ENCODE measurements around the gene ITPKB.
"Not testable (repeated sequence)": the region's sequence is repeated elsewhere in the genome, so short reads cannot be mapped to it uniquely, and the experiment has no call there.

The ITPKB gene

DNA sequence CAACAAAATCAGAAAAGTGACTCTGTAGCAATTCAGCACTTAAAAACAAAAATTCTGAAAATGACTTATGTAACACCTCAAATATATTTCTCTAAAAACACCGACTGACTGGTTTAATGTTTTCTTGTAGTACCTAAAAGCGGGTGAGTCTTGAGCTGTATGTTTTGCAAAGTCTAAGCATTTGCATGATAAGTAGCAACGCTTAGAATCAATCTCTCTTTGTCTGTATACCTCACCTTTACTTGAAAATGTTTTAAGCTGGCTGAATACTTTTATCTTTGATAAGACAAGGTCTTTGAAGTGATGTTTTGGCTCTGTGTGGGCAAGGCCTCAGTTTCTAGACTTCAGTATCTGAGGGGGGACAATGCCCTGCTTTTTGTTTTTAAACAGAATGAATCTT lies 8.2 kb downstream of the ITPKB start:
- no peak for DNase-seq (ENCODE audit: low spot score)

DNA sequence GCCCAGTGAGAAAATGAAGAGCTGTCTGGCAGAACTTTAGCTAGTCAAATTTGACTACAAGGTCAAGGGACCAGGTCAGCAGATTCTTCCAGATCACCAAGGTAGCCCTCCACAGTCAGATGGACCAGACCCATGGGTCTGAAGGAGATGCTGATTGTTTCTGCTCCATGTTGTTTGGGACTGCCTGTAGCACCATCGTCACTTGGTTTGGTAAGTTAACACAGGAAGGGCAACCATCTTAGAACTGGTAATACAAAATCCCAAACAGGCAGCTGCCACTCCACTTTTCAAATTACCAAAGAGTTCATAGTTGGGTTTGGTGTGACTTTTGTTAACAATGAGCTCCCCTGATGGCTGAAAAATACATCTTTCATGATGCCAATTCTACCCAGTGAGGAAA lies 9.0 kb downstream of the ITPKB start:
- no peak for DNase-seq (ENCODE audit: low spot score)

DNA sequence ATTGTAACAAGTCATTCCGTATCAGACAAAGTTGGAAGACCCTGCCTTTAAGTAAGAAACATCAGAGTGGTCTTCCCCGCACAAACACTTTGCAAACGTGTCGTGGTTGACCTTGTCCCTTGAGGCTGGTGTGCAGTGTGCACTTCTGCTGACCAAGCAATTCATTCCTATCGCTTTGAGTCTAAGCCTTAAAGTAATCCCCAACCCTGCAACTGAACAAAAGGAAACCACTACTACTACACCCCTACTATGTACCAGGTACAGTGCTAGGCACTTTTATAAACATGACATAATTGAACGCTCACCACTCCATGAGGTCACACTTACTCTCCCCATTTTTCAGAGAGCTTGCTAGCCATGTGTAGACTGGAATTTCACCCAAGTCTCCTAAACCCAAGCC lies 10.6 kb downstream of the ITPKB start:
- no peak for DNase-seq (ENCODE audit: low spot score)

DNA sequence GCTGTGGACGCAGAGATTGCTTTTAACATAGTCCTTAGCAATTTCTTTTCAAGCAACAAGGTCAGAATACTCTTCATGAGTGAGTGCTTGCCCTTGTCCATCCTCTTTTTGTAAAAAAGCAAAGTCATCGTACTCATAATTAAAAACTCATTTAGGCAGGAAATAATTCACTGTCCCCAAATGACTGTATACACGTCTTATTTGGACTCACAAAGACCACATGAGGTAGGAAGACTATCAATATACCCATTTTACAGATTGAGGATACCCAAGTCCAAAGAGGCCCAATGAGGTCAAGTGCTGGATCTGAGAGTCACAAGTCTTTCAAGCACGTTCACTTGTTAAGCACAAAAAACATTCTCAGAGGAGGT lies 13.2 kb downstream of the ITPKB start:
- no peak for DNase-seq (ENCODE audit: low spot score)

DNA sequence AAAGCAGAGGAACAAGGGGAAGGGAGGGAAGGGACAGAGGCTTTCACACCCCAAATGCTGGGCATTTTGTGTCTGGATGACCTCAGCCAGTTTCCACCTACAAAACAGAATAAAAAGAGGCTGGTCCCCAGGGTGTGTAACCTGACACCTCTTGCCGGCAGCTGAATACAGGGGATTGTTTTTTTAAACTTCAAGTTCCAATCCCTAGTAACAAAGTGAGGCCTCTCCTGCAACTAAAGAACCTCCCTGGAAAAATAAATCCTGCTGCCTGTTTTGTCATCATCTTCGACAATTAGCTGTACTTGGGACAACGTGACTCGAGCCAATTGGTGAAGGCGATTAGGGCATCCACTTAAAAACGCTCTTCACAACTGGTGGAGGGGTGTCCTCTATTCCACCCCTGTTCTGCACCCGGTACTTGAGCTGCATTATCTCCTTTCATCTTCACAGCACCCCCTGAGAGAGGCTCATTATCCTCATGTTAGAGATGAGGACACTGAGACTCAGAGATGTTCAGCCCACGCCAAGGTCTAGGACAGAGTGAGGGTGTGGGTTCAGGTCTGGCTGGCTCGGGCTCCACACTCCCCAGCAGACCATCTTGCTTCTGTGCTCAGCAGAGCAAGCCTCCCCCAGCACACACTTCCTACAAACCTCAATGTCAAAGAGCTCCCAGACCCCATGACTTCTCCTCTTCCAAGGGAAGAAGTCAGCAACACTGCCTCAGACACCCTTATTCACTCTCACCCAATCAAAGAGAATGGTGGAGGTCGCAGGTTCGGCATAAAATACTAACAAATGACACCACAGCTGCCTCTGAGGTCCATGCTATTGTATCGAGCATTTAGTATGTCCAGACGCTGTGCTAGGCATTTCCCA lies 15.2 kb downstream of the ITPKB start:
- no peak for DNase-seq (ENCODE audit: low spot score)

DNA sequence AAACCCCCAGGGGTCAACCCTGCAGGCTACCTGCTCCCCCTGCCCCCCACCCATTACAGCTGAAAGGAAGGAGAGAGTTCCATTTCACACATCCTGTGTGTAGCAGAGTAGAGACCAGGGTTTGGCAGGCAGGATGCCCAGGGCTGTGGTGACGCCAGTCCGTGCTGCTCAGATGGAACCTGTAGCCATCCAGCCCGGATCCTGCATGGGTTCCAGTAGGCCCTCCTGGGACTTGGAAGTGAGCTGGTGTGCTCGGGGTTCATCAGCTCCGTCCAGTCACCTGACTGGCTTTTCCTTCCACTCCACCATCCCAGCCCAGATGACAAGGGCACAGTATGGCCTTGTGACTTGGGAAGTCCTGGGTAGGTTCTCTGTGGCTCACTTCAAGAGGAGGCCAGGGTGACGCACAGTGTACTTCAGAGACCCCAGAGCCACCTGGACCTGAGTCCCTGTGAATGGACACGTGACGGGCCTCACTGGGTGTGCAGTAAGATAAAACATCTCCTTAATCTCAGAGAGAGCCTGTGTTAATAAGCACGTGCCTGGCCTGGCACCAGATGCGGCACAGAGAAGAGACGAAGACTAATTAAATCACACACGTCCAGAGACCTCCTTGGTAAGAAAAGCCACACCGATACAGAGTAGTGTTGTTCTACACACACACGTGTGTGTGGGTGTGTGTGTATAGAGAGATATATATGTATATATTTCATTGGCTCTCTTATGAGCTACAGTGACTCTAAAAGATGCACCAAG lies 16.0 kb downstream of the ITPKB start:
- no peak for DNase-seq (ENCODE audit: low spot score)

DNA sequence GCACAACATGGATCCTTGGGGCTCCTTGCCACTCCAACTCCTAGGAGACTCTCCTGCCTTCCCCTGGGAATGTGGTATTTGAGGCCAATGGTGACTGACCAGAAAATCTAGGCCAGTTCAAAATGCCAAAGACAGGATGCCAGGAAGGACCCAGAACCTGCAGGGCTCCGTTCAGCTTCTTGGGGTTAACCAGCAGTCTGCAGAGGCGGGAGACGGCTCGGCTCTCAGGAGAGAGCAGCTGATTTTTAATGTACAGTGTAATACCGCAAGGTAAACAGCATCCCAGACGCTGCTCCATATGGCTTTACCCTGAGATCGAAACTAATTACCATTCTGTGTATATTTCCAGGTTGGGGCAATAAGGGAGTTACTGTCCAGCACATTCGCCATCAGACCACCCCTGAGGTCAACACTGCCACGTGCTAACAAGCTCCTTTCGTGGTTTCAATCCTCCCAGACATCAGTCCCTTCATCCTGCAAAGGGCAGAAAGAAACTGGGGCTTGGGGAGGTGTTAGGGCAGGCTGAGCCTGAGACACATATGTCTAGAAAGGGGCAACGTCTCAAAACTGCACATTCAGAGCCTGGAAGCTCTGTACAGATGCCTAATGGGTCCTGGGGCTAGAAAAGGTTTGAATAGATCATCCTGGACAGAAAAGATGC lies 16.7 kb downstream of the ITPKB start:
- no peak for DNase-seq (ENCODE audit: low spot score)

DNA sequence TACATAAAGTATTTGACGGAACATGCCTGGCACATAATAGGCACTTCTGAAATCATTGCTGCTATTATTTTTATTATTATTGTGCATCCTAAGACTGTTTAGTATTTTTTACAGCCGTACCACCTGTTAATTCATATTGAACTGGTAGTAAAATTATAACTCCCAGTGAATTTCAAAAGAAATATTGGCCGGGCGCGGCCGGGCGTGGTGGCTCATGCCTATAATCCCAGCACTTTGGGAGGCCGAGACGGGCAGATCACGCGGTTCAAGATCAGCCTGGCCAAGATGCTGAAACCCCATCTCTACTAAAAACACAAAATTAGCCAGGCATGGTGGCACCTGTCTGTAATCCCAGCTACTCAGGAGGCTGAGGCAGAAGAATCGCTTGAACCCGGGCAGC lies 18.5 kb downstream of the ITPKB start:
- DNase-seq (ENCODE audit: low spot score): not testable (repeated sequence)

DNA sequence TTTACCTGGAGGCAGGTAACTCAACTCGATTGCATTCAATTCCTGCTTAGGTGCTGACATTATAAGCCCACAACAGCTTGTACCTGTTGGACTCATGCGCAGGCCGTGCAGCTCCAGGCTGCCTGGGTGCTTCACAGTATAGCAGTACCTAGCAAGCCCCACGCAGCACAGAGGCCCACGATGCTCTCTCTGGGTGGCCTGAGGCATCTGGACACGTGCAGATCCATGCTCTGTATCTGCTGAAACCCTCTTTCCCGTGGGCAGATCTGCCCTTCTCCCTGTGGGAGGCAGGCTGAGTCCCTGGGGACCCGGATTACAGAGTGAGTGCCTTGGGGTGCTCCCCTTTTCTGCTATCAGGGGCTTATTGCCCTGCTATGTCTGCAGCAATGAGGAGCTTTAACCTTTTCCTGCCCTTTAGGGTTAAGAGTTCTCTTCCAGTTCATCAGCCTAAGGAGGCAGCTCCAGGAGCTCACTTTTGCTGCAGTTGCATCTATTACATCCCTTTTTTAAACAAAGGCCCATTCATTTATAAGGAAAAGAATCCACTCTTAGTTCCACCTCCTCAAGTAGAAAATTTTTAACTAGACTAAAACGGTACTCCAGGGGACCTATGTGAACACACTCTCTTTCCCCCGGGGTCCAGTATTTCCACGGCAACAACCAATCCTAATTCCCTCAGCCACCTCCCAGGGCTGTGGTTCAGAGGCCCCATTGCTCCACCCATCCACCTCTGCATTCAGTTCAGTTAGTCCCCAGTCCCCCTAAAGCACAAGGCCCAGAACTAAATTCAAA lies 19.3 kb downstream of the ITPKB start:
- no peak for DNase-seq (ENCODE audit: low spot score)

DNA sequence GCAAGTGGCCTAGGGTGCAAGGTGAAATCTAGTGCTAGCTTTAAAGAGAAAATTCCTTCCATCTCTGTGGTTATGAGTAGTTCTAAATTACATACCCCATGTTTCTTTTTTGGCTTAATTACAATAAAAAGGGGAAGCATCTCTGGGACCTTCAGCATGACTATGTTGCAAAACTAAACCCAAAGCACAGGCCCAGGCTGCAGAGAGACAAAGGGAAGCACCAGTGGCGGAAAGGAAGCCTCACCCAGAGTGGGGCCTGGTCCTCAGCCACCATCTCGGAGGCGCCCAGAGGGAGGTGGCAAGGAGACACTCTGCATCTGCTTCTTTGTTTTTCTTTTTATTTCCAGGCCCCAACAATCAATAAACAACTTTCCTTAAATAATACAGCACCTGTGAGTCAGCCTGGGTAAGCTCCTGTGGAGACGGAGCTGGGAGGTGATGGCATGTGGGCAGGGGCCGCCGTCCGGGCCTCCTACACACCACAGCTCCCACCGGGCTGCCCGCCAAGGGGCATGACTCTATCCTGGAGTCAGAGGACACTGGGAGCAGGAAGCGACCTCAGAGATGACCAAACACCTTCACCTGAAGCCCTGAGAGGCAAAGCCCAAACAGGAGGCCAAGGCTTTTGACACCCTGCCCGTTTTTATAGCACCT lies 21.7 kb downstream of the ITPKB start:
- no peak for DNase-seq (ENCODE audit: low spot score)

DNA sequence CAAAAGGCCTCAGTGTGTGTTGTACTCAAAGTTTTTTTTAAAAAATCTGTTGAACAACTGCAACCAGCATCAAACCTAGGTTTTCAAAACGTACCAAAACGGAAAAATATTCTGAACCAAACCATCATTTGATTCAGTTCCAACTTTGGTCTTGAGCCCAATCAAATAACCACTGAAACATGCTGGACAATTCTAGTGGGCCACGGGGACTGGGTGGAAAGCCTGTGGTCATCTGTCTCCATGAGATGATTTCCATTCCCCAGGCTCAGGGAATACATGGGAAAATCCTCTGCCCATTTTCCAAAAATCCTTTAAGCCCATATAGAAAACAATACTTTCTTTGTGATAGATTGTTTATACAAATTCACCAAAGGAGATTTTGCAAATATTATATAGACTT lies 22.5 kb downstream of the ITPKB start:
- no peak for DNase-seq (ENCODE audit: low spot score)

DNA sequence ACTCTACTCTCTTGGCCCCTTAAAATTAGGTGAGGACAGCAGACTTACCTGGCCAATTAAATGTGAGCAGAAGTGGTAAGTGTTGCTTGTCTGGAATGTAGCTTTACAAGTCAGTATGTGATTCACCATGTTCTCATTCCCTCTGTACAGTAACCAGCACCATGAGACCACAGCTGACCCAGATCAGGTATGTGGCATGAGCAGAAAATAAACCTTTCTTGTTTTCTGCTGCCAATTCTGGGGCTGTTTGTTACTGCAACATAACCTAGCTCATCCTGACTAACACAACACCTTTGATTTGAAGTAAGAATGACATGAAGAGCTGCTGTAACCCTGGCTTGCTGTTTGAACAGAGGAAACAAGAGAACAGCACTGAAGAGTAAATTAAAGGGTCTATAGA lies 24.9 kb downstream of the ITPKB start:
- DNase-seq (ENCODE audit: low spot score): no peak

DNA sequence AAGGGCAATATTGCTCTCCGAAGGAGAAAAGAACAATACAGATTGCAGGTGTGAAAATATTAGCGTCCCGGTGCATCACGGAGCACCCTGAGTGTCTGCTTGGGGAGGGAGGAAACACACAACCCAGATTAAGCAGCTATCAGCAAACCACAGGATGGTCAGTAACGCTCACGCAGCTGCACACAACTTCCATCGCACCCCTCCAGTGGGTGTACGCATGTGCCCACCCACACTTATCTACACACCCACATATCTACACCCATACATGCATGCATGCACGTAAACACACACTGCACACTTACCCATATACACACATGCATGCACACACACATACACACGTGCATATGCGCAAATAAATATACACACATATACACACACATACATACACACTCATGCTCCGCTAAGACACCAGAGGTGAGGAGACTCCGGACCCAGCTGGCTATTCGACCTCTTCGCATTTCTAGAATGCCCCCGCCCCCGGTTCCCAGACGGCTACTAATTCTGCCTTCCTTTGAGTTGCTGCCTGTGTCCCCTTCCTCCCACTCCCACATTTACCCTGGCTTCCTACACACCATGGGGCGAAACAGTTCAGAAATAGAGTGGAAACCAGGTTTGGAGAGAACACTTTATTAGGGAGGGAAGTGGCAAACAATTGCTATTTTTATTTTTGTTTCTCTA lies 26.2 kb downstream of the ITPKB start:
- no peak for DNase-seq (ENCODE audit: low spot score)

DNA sequence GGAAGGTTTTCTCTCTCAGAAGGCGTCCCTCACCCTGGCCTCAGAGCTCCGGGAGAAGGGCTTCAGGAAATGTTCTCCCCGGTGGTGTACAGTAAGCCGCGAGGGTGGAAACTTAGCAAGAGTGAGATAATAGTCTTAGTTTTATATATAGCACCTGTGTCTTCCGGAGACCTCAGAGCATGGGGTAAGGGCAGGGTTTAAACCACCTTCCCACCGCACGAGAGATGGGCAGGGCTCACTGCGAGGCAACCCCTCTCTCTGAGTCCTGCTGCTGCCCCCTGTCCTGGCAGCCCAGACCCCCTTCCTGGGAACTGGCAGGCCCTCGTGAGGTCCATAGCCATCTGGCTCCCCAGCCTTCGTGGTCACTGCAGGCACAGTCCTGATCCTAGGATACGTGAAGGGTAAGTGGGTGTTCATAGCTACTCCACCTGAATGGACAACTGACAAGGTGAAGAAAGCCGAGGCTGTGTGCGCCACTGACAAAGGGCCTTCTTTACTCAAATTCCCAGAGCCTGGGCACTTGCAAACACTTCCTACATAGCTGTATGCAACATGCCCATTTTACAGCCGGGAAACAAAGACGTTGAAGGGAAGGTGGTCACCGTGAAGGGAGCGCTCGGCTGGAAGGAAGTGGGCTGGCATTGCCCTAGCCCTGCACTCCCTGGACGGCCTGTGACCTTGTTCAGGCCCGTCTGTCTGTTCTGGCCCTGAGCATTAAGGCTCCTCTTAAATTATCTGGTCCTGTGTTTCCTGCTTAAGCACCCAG lies 26.9 kb downstream of the ITPKB start:
- peak; percentile 66 for DNase-seq (ENCODE audit: low spot score)

DNA sequence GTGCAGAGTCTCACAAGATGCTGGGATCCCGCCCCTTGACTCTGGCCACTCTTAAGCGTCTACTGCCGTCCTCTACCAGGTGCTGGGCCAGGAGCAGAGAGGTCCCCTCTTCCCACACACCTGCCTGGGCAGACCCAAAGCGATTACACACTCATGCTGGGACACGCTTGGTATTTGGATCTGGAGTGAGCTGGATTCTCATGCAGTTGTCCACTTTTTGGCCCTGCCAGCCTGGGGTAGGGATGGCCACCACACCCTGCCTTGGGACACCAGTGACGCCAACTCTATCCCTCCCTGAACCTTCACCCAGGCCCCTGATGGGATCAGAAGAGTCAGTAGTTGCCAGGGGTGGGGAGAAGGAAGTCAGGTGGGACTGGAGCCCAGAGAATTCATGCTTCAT lies 28.6 kb downstream of the ITPKB start:
- DNase-seq (ENCODE audit: low spot score): no peak

DNA sequence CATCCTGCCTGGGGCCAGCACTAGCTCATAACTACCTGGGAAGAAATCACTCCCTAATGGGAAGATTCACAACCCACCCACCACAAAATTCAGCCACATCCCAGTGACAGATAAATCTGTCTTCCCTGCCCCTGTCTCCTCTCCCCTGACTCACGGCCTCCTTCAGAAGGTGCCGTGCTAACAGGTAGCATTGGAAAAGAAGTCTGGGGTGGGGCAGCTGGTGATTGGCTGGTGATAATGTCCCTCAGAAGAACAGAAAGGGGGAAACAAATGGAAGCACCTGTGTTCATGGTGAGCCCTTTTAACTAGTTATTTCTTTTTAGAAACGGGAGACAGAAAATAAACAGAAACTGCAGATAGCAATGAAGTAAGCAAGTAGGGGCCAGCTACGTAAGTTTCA lies 29.1 kb downstream of the ITPKB start:
- no peak for DNase-seq (ENCODE audit: low spot score)

DNA sequence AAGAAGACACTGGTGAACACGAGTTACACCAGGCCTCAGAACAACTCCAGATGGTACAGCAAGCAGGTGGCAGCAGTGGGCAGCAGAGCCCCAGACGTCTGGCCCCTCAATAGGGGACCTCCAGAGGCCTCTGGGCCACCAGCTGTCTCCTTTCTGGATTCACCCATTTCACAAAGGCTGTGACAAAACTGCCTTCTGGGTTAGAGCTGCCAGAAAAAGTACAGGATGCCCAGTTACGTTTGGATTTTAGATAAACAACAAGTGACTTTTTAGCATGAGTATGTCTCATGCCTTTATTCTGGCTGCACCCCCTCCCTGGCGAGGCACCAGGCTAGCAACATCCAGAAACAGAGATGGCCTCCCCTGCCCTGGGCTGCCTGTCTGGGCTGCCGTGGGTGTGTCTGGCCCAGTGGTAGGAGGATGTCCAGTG lies 30.1 kb downstream of the ITPKB start:
- DNase-seq (ENCODE audit: low spot score): no peak

DNA sequence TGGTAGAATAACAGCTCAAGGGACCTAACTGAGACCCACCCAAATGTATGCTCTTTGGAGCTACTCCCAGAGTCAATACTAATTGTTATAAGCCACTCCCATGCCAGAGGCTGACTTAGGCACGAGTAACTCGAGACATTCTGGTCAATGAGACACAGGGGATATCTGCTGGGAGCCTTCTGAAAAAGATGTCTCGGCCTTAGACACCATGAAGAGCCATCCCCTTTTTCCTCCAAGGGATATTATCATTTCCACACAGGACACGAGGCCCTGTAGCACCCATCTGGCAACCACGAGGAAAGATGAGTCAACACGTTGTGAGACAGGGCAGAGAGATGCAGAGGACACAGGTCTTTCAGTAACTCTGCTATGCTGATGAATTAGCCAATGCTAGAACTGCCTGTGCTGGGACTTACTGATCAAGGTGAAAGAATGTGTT lies 30.7 kb downstream of the ITPKB start:
- DNase-seq (ENCODE audit: low spot score): no peak

DNA sequence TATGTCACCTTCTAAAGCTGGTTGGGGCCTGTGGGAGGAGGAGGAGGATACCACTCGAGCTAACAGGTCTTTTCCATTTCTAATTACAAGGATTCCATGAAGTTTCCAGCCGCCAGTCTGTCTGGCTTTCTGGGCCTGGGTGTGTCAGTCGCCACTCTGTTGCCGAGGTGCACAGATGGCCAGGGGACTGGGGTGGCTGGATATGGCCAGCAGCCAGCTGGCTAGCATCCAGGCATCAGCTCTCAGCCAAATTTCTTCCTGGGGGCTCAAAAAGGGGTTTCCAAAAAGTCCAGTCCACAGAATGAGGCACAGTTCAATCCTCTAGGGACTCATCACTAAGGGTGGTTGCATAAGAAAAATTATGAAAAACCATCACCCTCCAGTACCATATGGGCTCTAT lies 32.4 kb downstream of the ITPKB start:
- no peak for DNase-seq (ENCODE audit: low spot score)
